ENCODE results near the gene AKT1.

DNA sequence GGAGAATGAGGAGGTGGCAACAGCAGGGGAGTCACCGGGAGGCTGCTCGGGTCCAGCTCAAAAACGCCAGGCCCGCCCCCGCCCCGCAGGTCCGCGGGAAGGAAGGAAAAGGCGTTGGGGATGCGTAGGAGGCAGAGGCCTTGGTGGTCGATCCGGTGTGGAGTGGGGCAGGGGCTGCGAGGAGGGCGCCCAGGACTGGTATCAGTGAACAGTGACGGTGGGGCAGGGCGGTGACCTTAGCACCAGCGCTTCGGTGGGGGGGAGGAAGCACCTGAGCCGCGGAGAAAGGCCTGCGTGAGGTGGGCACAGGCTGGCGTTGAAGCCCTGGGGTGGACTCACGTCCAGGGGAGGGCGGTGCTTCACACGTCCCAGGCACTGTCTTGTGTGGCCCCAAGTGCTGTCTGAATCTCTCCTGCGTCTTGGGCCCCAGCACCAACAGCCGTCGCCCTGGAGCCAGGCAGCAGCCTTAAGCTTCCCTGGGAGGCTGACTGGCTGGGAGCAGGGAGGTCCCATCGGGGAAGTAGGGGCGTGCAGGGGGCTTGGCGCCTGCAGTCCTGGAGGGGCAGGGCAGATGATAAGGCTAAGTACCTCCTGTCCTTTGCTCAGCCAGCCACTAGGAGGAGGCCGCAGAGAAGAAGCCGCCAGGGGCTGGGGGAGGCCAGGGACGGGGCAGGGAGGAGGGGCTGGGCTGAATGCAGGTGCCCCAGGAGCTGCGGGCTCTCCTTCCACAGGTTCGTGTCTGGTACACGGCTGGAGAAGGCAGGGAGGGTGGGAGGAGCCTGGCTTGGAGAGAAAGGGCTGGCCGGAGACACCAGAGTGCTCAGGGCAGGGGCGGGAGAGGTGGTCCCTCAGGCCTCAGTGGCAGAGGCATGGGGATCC is 31.9 kb upstream of the AKT1 start:
- peak; percentile 39 for TF ChIP-seq CTCF (IDR thresholded peaks at IDR 0.05; ENCODE audit: low read depth, low read length, poor library complexity, severe bottlenecking)
- no peak for TF ChIP-seq EZH2phosphoT487 (IDR thresholded peaks at IDR 0.05; ENCODE audit: borderline replicate concordance, low read length)

All from DOHH2 (cell line).